Measurements from ENCODE around the gene AGMAT.

DNA sequence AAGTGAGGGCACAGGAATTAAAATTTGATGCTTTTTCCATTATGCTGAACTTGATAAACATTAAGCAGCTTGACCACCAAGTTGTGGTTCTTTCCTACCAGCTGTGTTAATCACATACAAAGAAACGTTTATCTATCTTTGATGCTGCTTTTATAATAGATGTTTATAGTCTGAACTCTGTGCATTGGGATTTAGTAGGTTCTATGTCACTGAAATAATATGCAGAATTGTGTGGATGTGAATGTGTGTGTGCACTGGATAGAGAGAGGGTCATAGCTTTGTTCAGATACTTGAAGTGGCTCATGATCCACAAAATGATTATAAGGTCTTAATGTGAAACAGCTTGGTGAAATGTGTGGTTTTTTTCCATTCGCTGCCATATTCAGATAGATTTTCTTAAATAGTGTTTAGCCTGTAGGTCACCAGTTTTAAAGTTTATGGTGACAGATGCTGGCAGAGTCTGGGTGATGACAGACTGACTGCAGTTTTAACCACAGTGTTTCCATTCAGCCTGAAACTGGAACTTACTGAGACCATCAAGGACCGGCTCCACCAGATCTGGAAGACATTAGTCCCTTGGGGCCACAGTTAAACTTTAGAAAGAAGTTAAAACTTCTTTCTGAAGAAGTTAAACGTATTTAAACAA, 42.6 kb upstream of the AGMAT start:
- TF ChIP-seq ZNF70 (CRISPR knock-in tag; IDR thresholded peaks at IDR 0.05) (no peak), CSDC2 (CRISPR knock-in tag; IDR thresholded peaks at IDR 0.05) (no peak)

All from SK-N-SH treated with all-trans-retinoic acid at 6 μM for 48 hours (cell line).